M059J (cell line): ENCODE data around the gene TNFAIP8. TPM values are rescaled to one million over a fixed set of nuclear protein-coding genes. Genes with fewer than 3 reads are reported as not detected.

ENCODE experiments used
- DNase-seq: peaks from one replicate; pipeline ENCODE4 v3.0.0-alpha.2; 2012; ENCODE audit warnings: low read depth
- total RNA-seq: library from RNA; depleted of rRNA; stranded (reverse); fragments of >200 nt; shearing (Covaris generic); gene quantifications from 2 replicates; pipeline ENCODE4 v1.2.3, GENCODE V29; 2014

TNFAIP8 gene
- total RNA-seq, 1 experiment from 2014 or later, result 18.4 TPM

- no peak for DNase-seq
Measured at GRCh38 chr5:119346394-119346793, 9.4 kb upstream of the TNFAIP8 start.

GRCh38 chr5:119347574-119347973 lies 8.2 kb upstream of the TNFAIP8 start:
- no peak for DNase-seq

GRCh38 chr5:119347991-119348390 lies 7.8 kb upstream of the TNFAIP8 start:
- DNase-seq, result no peak

GRCh38 chr5:119353213-119353612 lies 2.6 kb upstream of the TNFAIP8 start:
- no peak for DNase-seq

- DNase-seq, result no peak
Measured at GRCh38 chr5:119353686-119354366, 2.0 kb upstream of the TNFAIP8 start.

GRCh38 chr5:119354537-119355243 lies 1.1 kb upstream of the TNFAIP8 start:
- DNase-seq, result no peak

- peak; percentile 22 for DNase-seq
Measured at GRCh38 chr5:119355244-119355638, 578 bp upstream of the TNFAIP8 start.

GRCh38 chr5:119356612-119357188 lies 881 bp downstream of the TNFAIP8 start:
- peak; percentile 41 for DNase-seq

GRCh38 chr5:119357270-119357669 lies 1.5 kb downstream of the TNFAIP8 start:
- DNase-seq, result no peak

- no peak for DNase-seq
Measured at GRCh38 chr5:119357808-119358529, 2.1 kb downstream of the TNFAIP8 start.

GRCh38 chr5:119358530-119358900 lies 2.7 kb downstream of the TNFAIP8 start:
- DNase-seq, result no peak

- DNase-seq, result no peak
Measured at GRCh38 chr5:119358901-119359603, 3.2 kb downstream of the TNFAIP8 start.

- no peak for DNase-seq
Measured at GRCh38 chr5:119359737-119360413, 4.1 kb downstream of the TNFAIP8 start.

- DNase-seq, result peak; percentile 62
Measured at GRCh38 chr5:119360905-119361593, 5.2 kb downstream of the TNFAIP8 start.

GRCh38 chr5:119361594-119362125 lies 5.8 kb downstream of the TNFAIP8 start:
- DNase-seq, result no peak

GRCh38 chr5:119362714-119363113 lies 6.9 kb downstream of the TNFAIP8 start:
- DNase-seq, result no peak

- no peak for DNase-seq
Measured at GRCh38 chr5:119363271-119363670, 7.5 kb downstream of the TNFAIP8 start.

- DNase-seq, result no peak
Measured at GRCh38 chr5:119363936-119364335, 8.1 kb downstream of the TNFAIP8 start.

- no peak for DNase-seq
Measured at GRCh38 chr5:119365847-119366539, 10.2 kb downstream of the TNFAIP8 start.

- DNase-seq, result no peak
Measured at GRCh38 chr5:119366540-119366881, 10.7 kb downstream of the TNFAIP8 start.
